Bronchial epithelial cell (primary cell): ENCODE results near the gene EP400. TPM values are rescaled to one million over a fixed set of nuclear protein-coding genes. Genes with fewer than 3 reads are reported as not detected.

ENCODE experiments used
- DNase-seq: peaks from one replicate; pipeline ENCODE4 v3.0.0-alpha.2; 2010; ENCODE audit warnings: low read depth
- FAIRE-seq: peaks from 2 replicates; lab custom pipeline; 2011; peaks lifted over from hg19 to GRCh38; lab: Jason Lieb, UNC
- H3K27me3 ChIP-seq: 2 replicates; pipeline ENCODE4 v1.5.1; 2011; ENCODE audit warnings: low read length; ENCODE audit not compliant: control insufficient read depth, insufficient read depth
- H3K36me3 ChIP-seq: 2 replicates; pipeline ENCODE4 v1.5.1; 2011; ENCODE audit warnings: low read length; ENCODE audit not compliant: control insufficient read depth, insufficient read depth
- H3K4me3 ChIP-seq: 2 replicates; pipeline ENCODE4 v1.5.1; 2011; ENCODE audit warnings: mild to moderate bottlenecking, low read depth, low read length, control low read depth
- total RNA-seq: library from RNA; depleted of rRNA; stranded (reverse); fragments of >200 nt; gene quantifications from 2 replicates; pipeline ENCODE4 v1.2.1, GENCODE V29; 2014
- TF ChIP-seq, protein P1 (sequence below): IDR thresholded peaks from 2 replicates; pipeline ENCODE4 v1.5.1; 2011; ENCODE audit warnings: mild to moderate bottlenecking, moderate library complexity, low read length, control low read depth, inconsistent platforms; ENCODE audit not compliant: insufficient read depth, severe bottlenecking

EP400 gene
- total RNA-seq, 1 donor from 2014 or later, result 5.8 TPM

DNA sequence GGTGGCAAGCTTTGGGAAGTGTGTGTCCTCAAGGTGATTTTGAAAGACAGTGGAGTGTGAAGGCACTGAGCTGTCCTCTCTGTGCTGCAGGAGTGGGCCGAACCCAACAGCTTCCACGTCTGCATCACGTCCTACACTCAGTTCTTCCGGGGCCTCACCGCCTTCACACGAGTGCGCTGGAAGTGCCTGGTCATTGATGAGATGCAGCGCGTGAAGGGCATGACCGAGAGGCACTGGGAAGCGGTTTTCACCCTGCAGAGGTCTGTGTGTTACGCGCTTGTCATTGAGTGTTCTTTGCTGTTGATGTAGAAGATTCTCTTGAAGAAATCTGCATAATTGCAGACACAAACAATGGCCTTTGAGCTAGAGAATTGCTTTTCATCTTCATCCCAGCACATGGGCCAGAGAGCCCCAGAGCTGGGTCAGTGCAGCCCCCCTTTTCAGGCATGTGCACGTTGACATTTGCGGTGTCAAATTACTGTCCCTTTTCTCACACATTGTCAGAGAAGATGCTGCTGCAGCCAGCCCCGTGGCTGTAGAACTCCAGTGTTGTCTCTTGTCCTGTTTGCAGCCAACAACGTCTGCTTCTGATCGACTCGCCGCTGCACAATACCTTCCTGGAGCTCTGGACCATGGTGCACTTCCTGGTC lies 63.3 kb downstream of the EP400 start:
- FAIRE-seq, result no peak
- TF ChIP-seq, protein P1, sequence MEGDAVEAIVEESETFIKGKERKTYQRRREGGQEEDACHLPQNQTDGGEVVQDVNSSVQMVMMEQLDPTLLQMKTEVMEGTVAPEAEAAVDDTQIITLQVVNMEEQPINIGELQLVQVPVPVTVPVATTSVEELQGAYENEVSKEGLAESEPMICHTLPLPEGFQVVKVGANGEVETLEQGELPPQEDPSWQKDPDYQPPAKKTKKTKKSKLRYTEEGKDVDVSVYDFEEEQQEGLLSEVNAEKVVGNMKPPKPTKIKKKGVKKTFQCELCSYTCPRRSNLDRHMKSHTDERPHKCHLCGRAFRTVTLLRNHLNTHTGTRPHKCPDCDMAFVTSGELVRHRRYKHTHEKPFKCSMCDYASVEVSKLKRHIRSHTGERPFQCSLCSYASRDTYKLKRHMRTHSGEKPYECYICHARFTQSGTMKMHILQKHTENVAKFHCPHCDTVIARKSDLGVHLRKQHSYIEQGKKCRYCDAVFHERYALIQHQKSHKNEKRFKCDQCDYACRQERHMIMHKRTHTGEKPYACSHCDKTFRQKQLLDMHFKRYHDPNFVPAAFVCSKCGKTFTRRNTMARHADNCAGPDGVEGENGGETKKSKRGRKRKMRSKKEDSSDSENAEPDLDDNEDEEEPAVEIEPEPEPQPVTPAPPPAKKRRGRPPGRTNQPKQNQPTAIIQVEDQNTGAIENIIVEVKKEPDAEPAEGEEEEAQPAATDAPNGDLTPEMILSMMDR, result no peak
- peaks cover 29% of the 10 kb centered on the region for H3K36me3 ChIP-seq
- no peaks in the 10 kb centered on the region for H3K27me3 ChIP-seq
- H3K4me3 ChIP-seq, result no peak overlapping the region
- no peak for DNase-seq

DNA sequence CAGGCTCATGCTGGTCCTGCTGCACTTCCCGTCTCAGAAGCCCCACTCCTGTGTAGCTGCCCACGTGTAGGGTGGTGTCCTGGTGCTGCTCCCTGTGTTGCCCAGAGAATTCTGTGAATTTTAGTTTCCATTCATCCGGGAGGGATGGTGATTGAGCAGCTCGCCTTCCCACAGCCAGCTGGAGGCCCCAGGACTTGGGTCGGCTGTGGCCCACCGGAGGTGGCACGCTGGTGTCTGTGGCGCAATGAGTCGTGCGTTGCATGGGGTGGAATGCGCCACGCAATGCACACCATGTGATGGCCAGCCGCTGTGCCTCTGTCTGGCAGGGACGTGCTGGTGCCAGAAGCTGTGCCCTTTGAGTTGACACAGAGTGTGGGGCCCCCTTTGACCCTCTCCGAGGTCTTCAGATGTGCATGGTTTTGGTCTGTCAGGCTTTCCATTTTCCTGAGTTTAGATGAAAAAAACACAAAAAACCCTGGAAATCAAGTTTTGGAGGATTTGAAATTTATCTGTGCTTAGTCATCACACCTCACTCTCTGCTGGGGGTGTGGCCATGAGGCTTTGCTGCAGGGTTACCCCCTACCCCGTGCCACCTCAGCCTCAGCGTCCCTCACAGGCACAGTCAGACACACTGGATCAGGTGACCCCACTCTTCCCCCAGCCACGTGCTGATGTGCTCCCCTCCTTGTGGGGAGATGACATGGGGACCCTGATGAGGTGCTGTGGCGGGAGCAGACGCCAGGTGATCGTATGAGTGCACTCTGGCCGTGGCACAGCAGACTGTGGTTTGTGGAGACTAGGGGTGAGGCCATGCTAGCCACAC lies 64.6 kb downstream of the EP400 start:
- TF ChIP-seq, protein P1, result no peak
- Histone ChIP-seq H3K4me3 (no peak overlapping the region), H3K36me3 (peaks cover 34% of the 10 kb centered on the region), H3K27me3 (no peaks in the 10 kb centered on the region)
- DNase-seq (no peak), FAIRE-seq (no peak)

DNA sequence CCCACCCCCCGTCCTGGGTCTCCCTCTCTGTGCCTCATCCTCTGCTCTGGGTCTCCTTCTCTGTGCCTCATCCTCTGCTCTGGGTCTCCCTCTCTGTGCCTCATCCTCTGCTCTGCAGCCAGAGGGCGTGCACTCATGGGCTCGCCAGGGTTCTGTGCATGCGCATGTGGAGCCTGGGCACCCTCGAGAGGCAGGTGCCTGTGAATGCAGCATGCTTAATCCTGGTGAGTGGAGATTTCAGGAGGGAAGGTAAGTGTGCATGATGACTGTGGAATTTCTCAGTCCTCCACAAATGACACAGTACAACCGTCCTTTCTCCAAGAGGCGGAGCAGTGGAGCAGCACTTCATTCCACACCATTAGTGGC lies 65.2 kb downstream of the EP400 start:
- DNase-seq, result no peak
- TF ChIP-seq, protein P1, result no peak
- Histone ChIP-seq H3K36me3 (peaks cover 32% of the 10 kb centered on the region), H3K27me3 (no peaks in the 10 kb centered on the region), H3K4me3 (no peak overlapping the region)
- FAIRE-seq, result no peak

DNA sequence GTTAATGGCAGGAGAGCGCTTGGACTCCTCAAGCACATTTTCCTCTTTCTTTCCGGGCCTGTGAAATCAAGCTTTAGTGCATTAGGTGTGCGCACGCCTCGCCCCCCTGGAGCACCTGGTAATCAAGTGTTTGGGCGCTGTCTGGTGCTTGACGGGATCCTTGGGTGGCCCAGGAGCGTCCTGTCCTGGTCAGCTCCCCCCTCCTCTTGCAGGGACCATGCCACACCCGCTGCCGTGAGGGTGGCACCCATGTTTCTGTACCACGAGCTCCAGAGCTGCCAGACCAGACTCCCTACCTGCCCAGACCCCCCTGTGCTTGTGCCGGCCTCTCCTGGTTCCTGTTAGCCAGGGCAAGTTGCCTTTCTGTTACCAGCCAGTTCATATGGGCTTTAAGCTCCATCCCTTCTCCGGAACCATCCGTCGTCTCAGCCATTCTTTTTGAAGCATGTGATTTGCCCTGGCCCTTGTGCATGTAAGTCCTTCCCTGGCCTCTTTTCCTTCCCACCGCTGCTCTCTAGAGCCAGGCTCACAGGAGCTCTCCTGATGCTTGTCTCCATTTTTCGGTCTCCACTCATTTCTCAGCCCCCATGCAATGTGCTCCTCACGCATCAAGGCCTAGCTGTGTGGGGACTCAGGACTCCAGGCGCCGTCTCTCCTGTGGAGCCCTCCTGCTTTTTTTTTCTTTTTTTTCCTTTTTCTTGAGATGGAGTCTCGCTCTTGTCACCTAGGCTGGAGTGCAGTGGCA lies 66.1 kb downstream of the EP400 start:
- no peak for FAIRE-seq
- DNase-seq, result no peak
- peaks cover 34% of the 10 kb centered on the region for H3K36me3 ChIP-seq
- TF ChIP-seq, protein P1, result no peak
- H3K4me3 ChIP-seq, result no peak overlapping the region
- no peaks in the 10 kb centered on the region for H3K27me3 ChIP-seq

DNA sequence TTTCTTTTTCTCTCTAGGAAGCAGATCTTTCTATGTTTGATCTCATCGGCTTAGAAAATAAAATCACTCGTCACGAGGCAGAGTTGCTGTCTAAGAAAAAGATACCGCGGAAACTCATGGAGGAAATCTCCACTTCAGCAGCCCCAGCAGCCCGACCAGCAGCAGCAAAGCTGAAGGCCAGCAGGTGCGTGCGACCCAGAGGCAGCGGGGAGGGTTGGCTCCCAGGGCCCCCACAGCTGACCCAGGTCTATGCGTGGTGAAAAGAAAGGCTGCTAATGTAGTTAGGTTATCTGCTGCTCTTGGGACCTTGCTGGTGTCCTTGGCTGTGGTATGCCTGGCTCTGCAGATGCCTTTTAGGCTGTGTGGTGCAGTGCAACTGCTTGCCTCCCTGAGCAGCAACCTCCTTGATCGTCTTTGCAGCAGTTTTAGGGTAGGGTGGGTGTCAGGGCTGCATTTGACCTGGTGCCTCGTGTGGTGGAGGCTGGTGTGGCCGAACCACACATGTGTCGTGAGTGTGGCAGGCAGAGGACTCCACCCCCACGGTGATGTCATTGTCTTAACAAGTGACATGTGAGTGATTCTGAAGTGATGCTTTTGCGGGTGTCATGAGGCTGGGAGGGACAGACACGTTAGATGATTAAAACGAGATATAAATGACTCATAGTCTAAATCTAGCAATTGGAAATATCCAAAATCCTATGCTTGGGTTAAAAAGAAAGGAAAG lies 68.6 kb downstream of the EP400 start:
- Histone ChIP-seq H3K4me3 (no peak overlapping the region), H3K36me3 (peaks cover 33% of the 10 kb centered on the region), H3K27me3 (no peaks in the 10 kb centered on the region)
- no peak for FAIRE-seq
- DNase-seq, result no peak
- TF ChIP-seq, protein P1, result no peak
